DOHH2 (cell line): ENCODE data around the gene SYNGR4.

Source experiments
- H3F3A ChIP-seq: fragments of 200-600 bp; sonication (generic), shearing (Covaris generic); 2 replicates; pipeline ENCODE4 v1.6.0; 2016; ENCODE audit warnings: antibody characterized with exemption, mild to moderate bottlenecking; ENCODE audit not compliant: control insufficient read depth, insufficient read depth
- H3K27ac ChIP-seq: fragments of 200-600 bp; sonication (generic); 2 replicates; pipeline ENCODE4 v1.5.1; 2014; ENCODE audit warnings: low read depth, mild to moderate bottlenecking, low read length, moderate library complexity
- H3K27me3 ChIP-seq: fragments of 200-600 bp; sonication (generic); 2 replicates; pipeline ENCODE4 v1.6.1; 2014; ENCODE audit warnings: mild to moderate bottlenecking, low read length, mixed read lengths; ENCODE audit not compliant: control insufficient read depth
- H3K36me3 ChIP-seq: fragments of 200-600 bp; sonication (generic); 2 replicates; pipeline ENCODE4 v1.6.1; 2014; ENCODE audit warnings: mild to moderate bottlenecking, low read length, moderate library complexity, mixed read lengths; ENCODE audit not compliant: control insufficient read depth
- H3K4me1 ChIP-seq: fragments of 200-600 bp; sonication (generic); 2 replicates; pipeline ENCODE4 v1.6.1; 2014; ENCODE audit warnings: mild to moderate bottlenecking, low read length, mixed read lengths; ENCODE audit not compliant: control insufficient read depth
- H3K4me2 ChIP-seq: fragments of 200-600 bp; sonication (generic); 2 replicates; pipeline ENCODE4 v1.6.0; 2014; ENCODE audit warnings: mild to moderate bottlenecking, low read length, moderate library complexity
- H3K4me3 ChIP-seq: fragments of 200-600 bp; sonication (generic); 2 replicates; pipeline ENCODE4 v1.5.1; 2014; ENCODE audit warnings: mild to moderate bottlenecking, low read length, mixed read lengths
- H3K79me2 ChIP-seq: fragments of 200-600 bp; sonication (generic); 2 replicates; pipeline ENCODE4 v1.6.1; 2014; ENCODE audit warnings: mild to moderate bottlenecking, low read length, mixed read lengths; ENCODE audit not compliant: control insufficient read depth
- H3K9me2 ChIP-seq: fragments of 200-600 bp; sonication (generic); replicated peaks from 2 replicates; pipeline ENCODE4 v1.6.1; 2014; ENCODE audit warnings: mild to moderate bottlenecking, low read length, mixed read lengths; ENCODE audit not compliant: control insufficient read depth
- H3K9me3 ChIP-seq: fragments of 200-600 bp; sonication (generic); 2 replicates; pipeline ENCODE4 v1.6.1; 2014; ENCODE audit warnings: antibody characterized with exemption, low read length, mixed read lengths; ENCODE audit not compliant: control insufficient read depth, insufficient read depth
- H4K20me1 ChIP-seq: fragments of 200-600 bp; sonication (generic); 2 replicates; pipeline ENCODE4 v1.6.0; 2014; ENCODE audit warnings: low read depth, mild to moderate bottlenecking, antibody characterized with exemption, low read length, moderate library complexity; ENCODE audit not compliant: control insufficient read depth, insufficient read depth
- CTCF ChIP-seq: fragments of 200-600 bp; sonication (generic); IDR thresholded peaks from one replicate; pipeline ENCODE4 v1.5.1; 2014; ENCODE audit warnings: antibody characterized with exemption, mild to moderate bottlenecking, low read depth, low read length; ENCODE audit not compliant: poor library complexity, severe bottlenecking
- EZH2phosphoT487 ChIP-seq: fragments of 200-600 bp; sonication (generic); IDR thresholded peaks from 2 replicates; pipeline ENCODE4 v1.6.1; 2017; ENCODE audit warnings: borderline replicate concordance, mild to moderate bottlenecking, antibody characterized with exemption, low read length, moderate library complexity, mixed read lengths

The SYNGR4 gene

GRCh38 chr19:48344892-48345291 lies 19.3 kb upstream of the SYNGR4 start:
- H3K9me2 ChIP-seq, result no peaks in the 10 kb centered on the region
- H4K20me1 ChIP-seq, result 0 out of 2 replicates have a peak, but pooled peaks cover 4% of the 10 kb centered on the region
- H3K36me3 ChIP-seq, result peaks cover 4% of the 10 kb centered on the region; the same call in 1 of the 2 replicates
- no peaks in the 10 kb centered on the region for H3K79me2 ChIP-seq
- no peak for TF ChIP-seq CTCF
- no peak for TF ChIP-seq EZH2phosphoT487
- no peaks in the 10 kb centered on the region for H3K9me3 ChIP-seq
- no peak overlapping the region for H3K4me2 ChIP-seq
- H3F3A ChIP-seq, result no peaks in the 10 kb centered on the region; the same call in 1 of the 2 replicates
- no peak overlapping the region for H3K4me3 ChIP-seq
- H3K27ac ChIP-seq, result no peak overlapping the region
- H3K4me1 ChIP-seq, result no peaks in the 10 kb centered on the region; the same call in 1 of the 2 replicates
- no peaks in the 10 kb centered on the region for H3K27me3 ChIP-seq

- TF ChIP-seq EZH2phosphoT487, result no peak
- TF ChIP-seq CTCF, result no peak
- peaks cover 4% of the 10 kb centered on the region; the same call in 1 of the 2 replicates for H3K36me3 ChIP-seq
- H3K27ac ChIP-seq, result no peak overlapping the region
These were observed 18.0 kb upstream of the SYNGR4 start for GRCh38 chr19:48346191-48346590.

GRCh38 chr19:48348045-48348444 lies 16.1 kb upstream of the SYNGR4 start:
- Histone ChIP-seq H3K27ac (no peak overlapping the region), H3K36me3 (no peaks in the 10 kb centered on the region), H3F3A (no peaks in the 10 kb centered on the region), H3K4me1 (no peaks in the 10 kb centered on the region), H3K4me2 (no peak overlapping the region), H3K79me2 (no peaks in the 10 kb centered on the region), H4K20me1 (0 out of 2 replicates have a peak, but pooled peaks cover 4% of the 10 kb centered on the region), H3K4me3 (no peak overlapping the region), H3K9me3 (no peaks in the 10 kb centered on the region), H3K9me2 (no peaks in the 10 kb centered on the region), H3K27me3 (no peaks in the 10 kb centered on the region)
- TF ChIP-seq EZH2phosphoT487, result no peak
- no peak for TF ChIP-seq CTCF

More at GRCh38 chr19:48346191-48346590, 18.0 kb upstream of the SYNGR4 start:
- H3K9me2 ChIP-seq, result no peaks in the 10 kb centered on the region
- H3F3A ChIP-seq, result no peaks in the 10 kb centered on the region; the same call in 1 of the 2 replicates
- 0 out of 2 replicates have a peak, but pooled peaks cover 4% of the 10 kb centered on the region for H4K20me1 ChIP-seq
- no peaks in the 10 kb centered on the region for H3K27me3 ChIP-seq
- H3K4me1 ChIP-seq, result no peaks in the 10 kb centered on the region; the same call in 1 of the 2 replicates
- H3K4me2 ChIP-seq, result no peak overlapping the region
- no peaks in the 10 kb centered on the region for H3K9me3 ChIP-seq
- H3K79me2 ChIP-seq, result no peaks in the 10 kb centered on the region
- H3K4me3 ChIP-seq, result no peak overlapping the region
